GM12891 (cell line): ENCODE data around the gene COG7.
"Not testable (repeated sequence)": the region's sequence is repeated elsewhere in the genome, so short reads cannot be mapped to it uniquely, and the experiment has no call there.

Experiments
- DNase-seq: peaks from one replicate; pipeline ENCODE4 v3.0.0; 2011; ENCODE audit warnings: low spot score; ENCODE audit not compliant: insufficient read length
- FAIRE-seq: peaks from 2 replicates; lab custom pipeline; 2011; peaks lifted over from hg19 to GRCh38; lab: Jason Lieb, UNC
- PAX5 ChIP-seq: IDR thresholded peaks from 2 replicates; pipeline ENCODE4 v1.6.1; 2011; ENCODE audit warnings: low read length, moderate library complexity, mild to moderate bottlenecking; ENCODE audit not compliant: insufficient read depth, severe bottlenecking
- POLR2A ChIP-seq: IDR thresholded peaks from 2 replicates; pipeline ENCODE4 v1.6.1; 2011; ENCODE audit warnings: low read depth, low read length, control low read depth
- POLR2AphosphoS5 ChIP-seq: IDR thresholded peaks from 2 replicates; pipeline ENCODE4 v1.6.1; 2011; ENCODE audit warnings: low read depth, low read length, control low read depth
- POU2F2 ChIP-seq: IDR thresholded peaks from 2 replicates; pipeline ENCODE4 v1.6.1; 2011; ENCODE audit warnings: low read depth, mild to moderate bottlenecking, control low read depth, low read length, moderate library complexity
- SPI1 ChIP-seq: IDR thresholded peaks from 2 replicates; pipeline ENCODE4 v1.6.1; 2011; ENCODE audit warnings: low read depth, low read length, control low read depth
- TAF1 ChIP-seq: IDR thresholded peaks from 2 replicates; pipeline ENCODE4 v1.6.1; 2011; ENCODE audit warnings: low read depth, low read length, control low read depth

The COG7 gene

DNA sequence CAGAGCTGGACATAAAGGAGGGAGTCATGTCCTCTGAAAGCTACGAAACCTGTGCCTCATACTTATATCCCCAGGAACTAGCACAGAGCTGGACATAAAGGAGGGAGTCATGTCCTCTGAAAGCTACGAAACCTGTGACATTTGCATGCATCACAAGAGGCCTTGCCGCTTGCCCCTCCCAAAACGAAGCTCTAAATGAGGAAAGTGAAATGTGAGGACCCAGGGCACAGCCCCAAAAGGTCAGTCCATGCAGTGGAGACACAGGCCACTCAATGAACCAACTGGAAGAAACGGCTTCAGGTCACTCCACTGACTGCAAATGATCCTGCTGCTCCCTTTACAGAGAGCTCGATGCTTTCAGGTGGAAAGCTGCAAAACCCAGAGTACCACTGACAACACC lies 38.3 kb downstream of the COG7 start:
- no peak for TF ChIP-seq POU2F2
- TF ChIP-seq POLR2AphosphoS5: no peak
- TF ChIP-seq PAX5: no peak
- no peak for TF ChIP-seq POLR2A
- no peak for TF ChIP-seq SPI1
- no peak for TF ChIP-seq TAF1
- no peak for DNase-seq
- no peak for FAIRE-seq

DNA sequence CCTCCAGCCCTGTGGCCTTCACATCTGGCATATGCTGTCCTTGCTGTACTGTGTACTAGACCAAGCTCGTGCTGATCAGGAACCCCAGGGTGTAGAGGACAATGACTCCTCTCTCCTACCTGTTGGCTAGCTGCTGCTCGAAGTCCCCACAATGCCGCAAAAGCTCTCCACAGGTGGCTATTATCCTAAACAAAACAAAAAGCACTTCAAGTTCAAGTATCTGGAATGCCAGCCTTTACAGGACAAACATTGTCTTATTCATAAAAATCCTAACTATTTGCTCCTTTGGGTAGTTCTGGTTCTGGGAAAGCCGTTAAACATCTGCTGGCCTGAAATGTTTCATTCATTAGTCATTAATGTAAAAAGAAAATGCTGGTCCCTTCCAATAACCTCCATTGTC lies 42.8 kb downstream of the COG7 start:
- TF ChIP-seq TAF1 (no peak), POLR2A (no peak), POU2F2 (no peak), SPI1 (no peak), PAX5 (no peak), POLR2AphosphoS5 (no peak)
- FAIRE-seq (no peak), DNase-seq (no peak)

DNA sequence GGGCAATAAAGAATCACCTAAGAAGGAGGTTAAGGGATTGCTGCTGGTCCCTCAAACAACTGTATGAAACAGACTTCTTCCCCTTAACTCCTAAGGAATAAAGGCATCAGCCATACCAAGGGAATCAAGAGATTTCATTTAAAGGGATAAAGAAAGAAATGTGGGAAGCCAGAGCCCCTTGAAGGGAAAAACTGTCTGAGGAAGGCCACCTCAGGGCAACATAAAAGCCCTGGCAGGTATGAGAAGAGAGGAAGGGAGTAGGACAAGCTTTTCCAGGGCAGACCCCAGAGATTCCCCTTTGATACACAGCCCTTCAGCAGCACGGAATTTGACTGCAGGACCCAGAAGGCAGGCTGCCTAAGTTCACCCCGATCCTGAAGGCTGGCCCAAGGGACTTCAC lies 43.5 kb downstream of the COG7 start:
- TF ChIP-seq POLR2AphosphoS5 (no peak), TAF1 (no peak), POLR2A (no peak), POU2F2 (no peak), PAX5 (no peak), SPI1 (no peak)
- DNase-seq (no peak), FAIRE-seq (no peak)

- no peak for DNase-seq
- no peak for TF ChIP-seq POU2F2
- FAIRE-seq: no peak
Measured at GRCh38 chr16:23408823-23409298, 44.1 kb downstream of the COG7 start.

GRCh38 chr16:23408242-23408822 lies 44.7 kb downstream of the COG7 start:
- TF ChIP-seq SPI1 (no peak), PAX5 (no peak), TAF1 (no peak), POLR2A (no peak), POU2F2 (no peak), POLR2AphosphoS5 (no peak)
- FAIRE-seq (no peak), DNase-seq (no peak)

DNA sequence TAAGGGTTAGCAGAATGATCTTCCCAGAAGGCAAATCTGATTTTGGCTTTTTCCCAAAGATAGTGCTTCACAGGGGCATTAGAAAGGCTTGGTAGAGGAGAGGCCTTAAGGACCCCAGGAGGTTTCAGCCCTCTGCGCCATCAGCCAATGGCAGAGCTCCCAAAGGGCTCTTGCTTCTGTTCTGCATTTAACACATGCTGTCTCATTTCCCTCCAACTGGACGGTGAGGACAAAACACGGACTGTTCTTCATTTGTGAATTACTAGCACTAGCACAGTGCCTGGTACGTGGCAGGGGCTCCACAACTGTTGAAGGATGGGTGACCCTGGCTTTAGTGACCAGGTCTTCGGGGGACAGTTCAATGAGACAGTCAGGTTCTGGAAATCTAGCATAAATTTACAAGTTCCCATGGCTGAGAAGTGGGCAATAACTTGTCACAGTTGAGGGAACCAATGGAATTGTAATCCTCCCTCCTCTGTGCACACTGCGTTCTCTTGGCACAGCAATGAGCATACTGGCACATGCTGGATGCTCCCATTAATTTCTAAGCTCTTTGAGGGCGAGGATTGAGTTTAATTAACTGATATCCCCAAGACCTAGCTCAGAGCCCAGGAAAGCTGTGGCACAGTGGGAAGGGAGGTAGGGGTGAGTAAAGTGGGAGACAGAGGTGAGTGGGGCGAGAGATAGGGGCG lies 45.4 kb downstream of the COG7 start:
- TF ChIP-seq POU2F2: no peak
- no peak for TF ChIP-seq POLR2A
- no peak for TF ChIP-seq POLR2AphosphoS5
- no peak for TF ChIP-seq PAX5
- no peak for TF ChIP-seq SPI1
- TF ChIP-seq TAF1: no peak
- FAIRE-seq (no peak), DNase-seq (no peak)

DNA sequence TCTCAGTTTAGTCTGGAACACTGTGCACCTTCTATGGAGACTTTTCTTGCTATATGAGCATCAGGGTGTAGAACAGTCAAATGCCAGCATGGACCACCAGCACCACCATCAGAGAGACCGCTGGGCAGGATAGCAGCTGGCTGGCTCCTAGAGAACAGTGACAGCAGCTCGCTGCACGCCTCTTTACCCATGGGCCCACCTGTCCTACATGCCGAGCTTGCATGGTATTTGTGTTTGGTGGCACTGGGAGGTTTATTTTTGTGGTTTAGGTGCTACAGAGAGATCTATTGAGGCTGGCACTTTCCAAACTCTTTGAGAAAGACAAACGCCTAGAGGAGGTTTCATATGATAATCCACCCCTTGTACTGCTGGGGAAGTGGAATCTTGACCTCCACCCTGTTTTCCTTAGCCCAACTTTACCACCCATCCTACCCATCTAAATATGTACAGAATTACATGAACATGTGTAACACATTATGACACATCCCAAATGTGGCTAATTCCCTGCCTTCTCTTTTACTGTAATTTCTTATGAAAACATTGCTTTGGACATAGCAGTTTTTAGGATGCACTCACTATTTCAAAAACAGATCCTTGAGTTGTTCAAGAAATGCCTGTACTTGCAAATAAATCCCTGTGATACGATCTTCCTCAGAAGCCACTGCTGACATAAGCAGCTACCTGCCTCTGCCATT lies 46.3 kb downstream of the COG7 start:
- no peak for FAIRE-seq
- TF ChIP-seq PAX5 (no peak), TAF1 (no peak), POU2F2 (no peak), POLR2AphosphoS5 (no peak), POLR2A (no peak), SPI1 (no peak)
- DNase-seq: no peak

GRCh38 chr16:23406024-23406423 lies 47.0 kb downstream of the COG7 start:
- FAIRE-seq (no peak), DNase-seq (no peak)
- TF ChIP-seq SPI1: no peak
- TF ChIP-seq POLR2A: no peak
- TF ChIP-seq TAF1: no peak
- TF ChIP-seq POU2F2: no peak
- no peak for TF ChIP-seq PAX5
- no peak for TF ChIP-seq POLR2AphosphoS5

DNA sequence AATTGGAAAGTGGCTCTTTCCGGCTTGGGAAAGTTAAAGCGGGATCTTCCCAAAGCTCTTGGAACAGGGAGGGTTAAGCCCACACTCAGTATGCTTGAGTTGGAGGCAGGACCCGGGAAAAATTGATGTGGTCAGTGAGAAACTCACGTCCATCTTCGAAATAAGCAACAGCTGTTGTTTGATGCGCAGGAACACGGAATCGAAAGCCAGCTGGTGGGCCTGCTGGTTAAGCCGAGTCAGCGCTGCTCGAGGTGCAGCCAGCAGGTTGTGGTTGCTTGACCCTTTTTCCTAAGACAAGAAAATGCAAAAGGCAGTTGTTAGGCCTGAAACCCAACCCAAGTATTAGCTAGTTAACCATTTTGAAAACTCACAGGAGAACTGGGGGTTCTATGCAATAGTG lies 49.4 kb downstream of the COG7 start:
- FAIRE-seq (no peak), DNase-seq (no peak)
- no peak for TF ChIP-seq TAF1
- TF ChIP-seq SPI1: no peak
- TF ChIP-seq PAX5: no peak
- no peak for TF ChIP-seq POLR2A
- no peak for TF ChIP-seq POLR2AphosphoS5
- TF ChIP-seq POU2F2: no peak

DNA sequence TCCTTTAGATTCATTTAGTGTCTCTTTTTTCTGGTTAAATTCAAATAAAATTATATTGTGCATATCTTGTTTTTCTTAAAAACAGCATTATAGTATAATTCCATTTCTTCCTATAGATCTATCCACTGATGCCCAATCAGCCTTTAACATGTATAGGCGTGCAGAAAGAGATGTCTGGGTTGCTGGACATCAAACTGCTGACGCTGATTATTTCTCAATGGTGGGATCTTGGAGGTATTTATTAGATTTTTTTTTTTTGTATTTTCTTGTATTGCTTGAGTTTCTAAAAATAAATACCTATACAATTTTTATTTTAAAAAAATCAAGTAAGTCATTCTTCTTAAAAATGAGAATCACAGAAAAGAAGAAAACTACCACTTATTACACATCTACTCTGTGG lies 50.9 kb downstream of the COG7 start:
- DNase-seq (no peak), FAIRE-seq (no peak)
- no peak for TF ChIP-seq POLR2AphosphoS5
- TF ChIP-seq POLR2A: no peak
- no peak for TF ChIP-seq TAF1

DNA sequence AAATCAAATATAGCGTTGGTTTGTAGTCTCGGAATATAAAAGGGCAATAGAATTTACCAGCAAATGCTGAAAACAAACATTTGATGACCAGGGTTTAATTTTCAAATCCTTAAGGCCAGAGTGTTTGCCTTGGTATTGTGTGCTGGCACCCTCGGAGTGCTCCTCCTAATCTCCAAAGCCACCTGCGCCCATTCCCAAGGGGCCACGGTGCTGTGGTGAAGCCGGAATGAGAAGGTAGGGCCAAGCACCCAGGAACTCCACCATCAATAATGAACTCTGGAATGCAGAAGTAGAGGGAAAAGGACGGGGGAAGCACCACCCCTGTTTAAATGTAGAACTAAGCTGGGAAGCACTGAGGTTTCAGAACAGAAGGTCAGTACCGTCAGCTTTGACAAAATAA lies 51.9 kb downstream of the COG7 start:
- FAIRE-seq (no peak), DNase-seq (no peak)
- TF ChIP-seq TAF1: no peak
- TF ChIP-seq POLR2AphosphoS5: no peak
- TF ChIP-seq SPI1: no peak
- TF ChIP-seq POLR2A: no peak

DNA sequence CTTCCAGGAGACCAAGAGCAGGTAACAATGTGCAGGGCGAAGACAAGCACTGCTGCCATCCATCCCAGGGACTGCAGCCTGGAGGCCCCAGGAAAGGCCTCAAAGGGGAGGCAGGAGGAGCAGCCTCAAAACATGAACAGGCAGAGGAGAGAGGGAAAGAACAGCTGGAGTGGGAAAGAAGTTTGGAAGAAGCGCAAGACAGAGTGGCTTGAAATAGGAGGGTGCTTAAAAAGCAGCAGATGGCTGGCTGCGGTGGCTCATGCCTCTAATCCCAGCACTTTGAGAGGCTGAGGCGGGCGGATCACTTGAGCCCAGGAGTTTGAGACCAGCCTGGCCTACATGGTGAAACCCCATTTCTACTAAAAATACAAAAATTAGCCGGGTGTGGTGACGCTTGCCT lies 52.5 kb downstream of the COG7 start:
- not testable (repeated sequence) for DNase-seq, FAIRE-seq
